HepG2 (cell line): ENCODE data around the gene CAPN14. TPM values are rescaled to one million over a fixed set of nuclear protein-coding genes. Genes with fewer than 3 reads are reported as not detected.

ENCODE experiments used
- ATAC-seq: fragments of 200-7000 bp; cut with Tn5 transposase; 3 replicates; pipeline ENCODE4 v1.9.1; 2020; ENCODE audit warnings: mild to moderate bottlenecking, moderate library complexity
- BruUV-seq: library from RNA; stranded (reverse); fragments of 400-500 nt; replicated peaks from 2 replicates; lab custom pipeline; 2021; lab: Mats Ljungman, UMichigan
- CTCF ChIA-PET: fragments of 300-600 bp; formaldehyde crosslinking; extraction: SDS; loops from one replicate; lab custom pipeline; 2021; ENCODE audit warnings: low total read pairs, inconsistent platforms, low intra/inter-chr PET ratio; lab: Yijun Ruan, JAX
- POLR2A ChIA-PET: fragments of 350-600 bp; sonication (Branson Sonifier 250); formaldehyde crosslinking; loops from one replicate; lab custom pipeline; 2020; ENCODE audit warnings: antibody characterized with exemption, inconsistent platforms; lab: Yijun Ruan, JAX
- DNase-seq: peaks from one replicate; pipeline ENCODE4 v3.0.0-alpha.2; 2015; ENCODE audit warnings: low spot score
- FAIRE-seq: peaks from 3 replicates; lab custom pipeline; 2011; peaks lifted over from hg19 to GRCh38; lab: Jason Lieb, UNC
- H2AFZ ChIP-seq: one replicate; pipeline ENCODE4 v1.6.1; 2011; ENCODE audit warnings: low read length, inconsistent platforms
- H3K27ac ChIP-seq: fragments of 300-600 bp; 3 replicates; pipeline ENCODE4 v1.8.0; 2011; ENCODE audit warnings: mixed run types, mild to moderate bottlenecking, mixed read lengths, low read length, inconsistent platforms; ENCODE audit not compliant: insufficient read depth; ENCODE audit errors: extremely low read length
- H3K27me3 ChIP-seq, 2 experiments: fragments of 200-600 bp in 1 of 2; 2 replicates in 1 of 2; 3 replicates in 1 of 2; pipeline versions ENCODE4 v1.6.0 to v1.8.0; 2011; ENCODE audit warnings: low read length in 2 of 2, mild to moderate bottlenecking in 2 of 2, moderate library complexity in 2 of 2, inconsistent platforms in 1 of 2; ENCODE audit not compliant: insufficient read depth in 2 of 2, control insufficient read depth in 1 of 2
- H3K36me3 ChIP-seq, 2 experiments: fragments of 200-600 bp in 1 of 2; replicated peaks in 1 of 2; 2 replicates in 1 of 2; 3 replicates in 1 of 2; pipeline versions ENCODE4 v1.5.1 to v1.8.0; 2011; ENCODE audit warnings: low read length in 2 of 2, inconsistent platforms in 1 of 2; ENCODE audit not compliant: insufficient read depth in 2 of 2, control insufficient read depth in 1 of 2
- H3K4me1 ChIP-seq: 2 replicates; pipeline ENCODE4 v1.5.1; 2012; ENCODE audit warnings: low read length, inconsistent platforms; ENCODE audit not compliant: insufficient read depth
- H3K4me2 ChIP-seq: 2 replicates; pipeline ENCODE4 v1.6.0; 2011; ENCODE audit warnings: low read depth, low read length, inconsistent platforms
- H3K4me3 ChIP-seq, 3 experiments: fragments of 200-600 bp in 1 of 3; sonication (generic), shearing (Covaris generic) in 1 of 3; replicated peaks in 1 of 3; 2 replicates each; pipeline ENCODE4 v1.5.1; 2011 to 2016; ENCODE audit warnings: low read length in 3 of 3, inconsistent platforms in 2 of 3, low read depth in 2 of 3, mild to moderate bottlenecking in 2 of 3, control low read depth in 1 of 3, mixed read lengths in 1 of 3; ENCODE audit not compliant: insufficient read depth in 1 of 3
- H3K79me2 ChIP-seq: one replicate; pipeline ENCODE4 v1.6.1; 2011; ENCODE audit warnings: low read length, inconsistent platforms; ENCODE audit not compliant: insufficient read depth
- H3K9ac ChIP-seq: 2 replicates; pipeline ENCODE4 v1.6.0; 2011; ENCODE audit warnings: mild to moderate bottlenecking, low read depth, low read length, inconsistent platforms; ENCODE audit not compliant: insufficient read depth
- H3K9me3 ChIP-seq: 2 replicates; pipeline ENCODE4 v1.5.1; 2012; ENCODE audit warnings: mild to moderate bottlenecking, low read length
- H4K20me1 ChIP-seq: 2 replicates; pipeline ENCODE4 v1.6.0; 2011; ENCODE audit warnings: inconsistent platforms, mild to moderate bottlenecking, low read length, moderate library complexity; ENCODE audit not compliant: insufficient read depth
- CHD4 ChIP-seq: fragments of 200-600 bp; sonication (generic); IDR thresholded peaks from 2 replicates; pipeline ENCODE4 v1.7.0; 2017; ENCODE audit warnings: mild to moderate bottlenecking, low read length, borderline replicate concordance
- HOXA5 ChIP-seq: sonication (generic); formaldehyde crosslinking; IDR thresholded peaks from 2 replicates; pipeline ENCODE4 v1.4.0; 2020; ENCODE audit warnings: missing genetic modification reagents
- JUN ChIP-seq: sonication (generic); formaldehyde crosslinking; IDR thresholded peaks from 2 replicates; pipeline ENCODE4 v1.4.0; 2020; ENCODE audit warnings: mild to moderate bottlenecking, missing genetic modification reagents
- MAFK ChIP-seq, 2 experiments: IDR thresholded peaks in 1 of 2; conservative IDR thresholded peaks in 1 of 2; 2 replicates each; pipeline ENCODE4 v1.6.1; 2011; ENCODE audit warnings: improper control_type of control experiment in 2 of 2, low read length in 2 of 2
- MEIS2 ChIP-seq: sonication (generic); formaldehyde crosslinking; IDR thresholded peaks from 2 replicates; pipeline ENCODE4 v1.9.0; 2021; ENCODE audit warnings: mild to moderate bottlenecking, missing genetic modification reagents
- NR2F1 ChIP-seq, 2 experiments: fragments of 450-650 bp in 1 of 2; formaldehyde crosslinking in 1 of 2; IDR thresholded peaks; 2 replicates each; pipeline versions ENCODE4 v1.5.0 to v1.6.1; 2016 to 2020; ENCODE audit warnings: mild to moderate bottlenecking in 1 of 2, missing compliant biosample characterization in 1 of 2, missing genetic modification reagents in 1 of 2, moderate library complexity in 1 of 2
- REXO4 ChIP-seq: sonication (generic); formaldehyde crosslinking; IDR thresholded peaks from 2 replicates; pipeline ENCODE4 v1.8.0; 2022; ENCODE audit warnings: missing genetic modification reagents, mild to moderate bottlenecking, borderline replicate concordance
- ZKSCAN5 ChIP-seq: sonication (generic); formaldehyde crosslinking; IDR thresholded peaks from 2 replicates; pipeline ENCODE4 v1.5.1; 2020; ENCODE audit warnings: mild to moderate bottlenecking, missing genetic modification reagents
- ZNF24 ChIP-seq: fragments of 450-650 bp; IDR thresholded peaks from 2 replicates; pipeline ENCODE4 v1.6.1; 2017; ENCODE audit warnings: antibody characterized with exemption, mild to moderate bottlenecking
- ZNF292 ChIP-seq: sonication (generic); formaldehyde crosslinking; IDR thresholded peaks from 2 replicates; pipeline ENCODE4 v1.8.1; 2022; ENCODE audit warnings: mild to moderate bottlenecking, low read depth, missing genetic modification reagents, borderline replicate concordance
- WGBS: methylation state at CpG from one replicate; pipeline ENCODE4 v1.1.6; 2017; ENCODE audit warnings: low lambda C conversion rate; 5-methylcytosine and 5-hydroxymethylcytosine counted together
- in situ Hi-C: cut with HindIII; loops from 2 replicates; pipeline ENCODE4 v1.10.0; 2017; ENCODE audit warnings: low pct_unique_long_range_greater_than_20kb; ENCODE audit not compliant: extremely low pct_ligation_motif_present
- intact Hi-C: fragments of 100-400 bp; cut with micrococcal nuclease; formaldehyde crosslinking; loops from one replicate; pipeline ENCODE4 v1.10.0; 2022; ENCODE audit not compliant: unreplicated experiment
- polyA plus RNA-seq, 8 experiments: library from polyadenylated mRNA; depleted of rRNA in 3 of 8; stranded (reverse) in 7 of 8; unstranded in 1 of 8; fragments of >200 nt; fragmentation: Illumina TruSeq in 4 of 8; extraction: Trizol in 4 of 8; gene quantifications; 2 replicates each; pipeline versions ENCODE4 v1.2.1 to v1.2.3, GENCODE V29; 2011 to 2016; ENCODE audit warnings: low read depth in 4 of 8, missing spikeins in 1 of 8, mixed read lengths in 1 of 8; ENCODE audit not compliant: insufficient read depth in 1 of 8
- total RNA-seq, 5 experiments: library from RNA; depleted of rRNA; stranded (reverse); fragments of >200 nt; fragmentation: Illumina TruSeq; extraction: Trizol; gene quantifications; 2 replicates each; pipeline ENCODE4 v1.2.3, GENCODE V29; 2016; ENCODE audit warnings: low read depth in 1 of 5
- TF ChIP-seq, protein P1 (sequence below): sonication (generic); formaldehyde crosslinking; IDR thresholded peaks from 2 replicates; pipeline ENCODE4 v1.4.0; 2020; ENCODE audit warnings: missing genetic modification reagents
- TF ChIP-seq, protein P2 (sequence below): IDR thresholded peaks from 2 replicates; pipeline ENCODE4 v1.6.1; 2016; ENCODE audit warnings: mild to moderate bottlenecking
- TF ChIP-seq, protein P3 (sequence below): sonication (generic); formaldehyde crosslinking; IDR thresholded peaks from 2 replicates; pipeline ENCODE4 v1.4.0; 2020; ENCODE audit warnings: missing genetic modification reagents, borderline replicate concordance

CAPN14 gene
- total and polyA plus RNA-seq, 2 of the 13 experiments (the other 11 are each of a cell fraction or from before 2014, with no cell fraction given) = not detected

DNA sequence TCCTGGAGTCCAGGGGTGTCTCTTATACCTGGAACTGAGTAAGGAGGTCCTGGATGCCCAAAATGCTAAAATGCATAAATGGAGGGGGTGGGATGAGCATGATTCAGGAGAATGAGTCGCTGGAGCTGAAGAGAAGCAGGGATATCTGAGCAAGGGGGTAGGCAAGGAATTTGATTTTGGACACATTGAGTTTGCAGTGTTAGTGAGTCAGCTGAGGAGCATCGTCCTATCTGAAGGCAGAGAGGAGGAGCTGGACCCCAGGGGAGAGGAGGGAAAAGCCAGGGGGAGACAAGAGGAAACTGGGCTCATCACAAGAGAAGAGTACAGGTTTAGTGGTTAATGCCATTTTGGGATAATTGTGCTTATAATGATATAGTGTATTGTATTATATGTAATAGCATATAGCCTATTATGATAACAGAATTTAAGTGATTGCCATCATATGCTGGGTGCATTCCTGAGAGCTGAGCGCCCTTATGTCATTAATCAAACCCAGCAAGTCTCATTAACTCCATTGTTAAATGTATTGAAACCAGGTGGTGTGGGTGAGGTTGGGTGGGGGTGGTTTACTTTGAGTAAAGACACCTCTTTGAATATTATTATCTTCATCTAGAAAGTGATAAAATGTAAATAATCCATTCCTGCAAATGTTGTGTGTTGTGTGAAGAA lies 29.0 kb upstream of the CAPN14 start (continued):
- TF ChIP-seq, protein P1, sequence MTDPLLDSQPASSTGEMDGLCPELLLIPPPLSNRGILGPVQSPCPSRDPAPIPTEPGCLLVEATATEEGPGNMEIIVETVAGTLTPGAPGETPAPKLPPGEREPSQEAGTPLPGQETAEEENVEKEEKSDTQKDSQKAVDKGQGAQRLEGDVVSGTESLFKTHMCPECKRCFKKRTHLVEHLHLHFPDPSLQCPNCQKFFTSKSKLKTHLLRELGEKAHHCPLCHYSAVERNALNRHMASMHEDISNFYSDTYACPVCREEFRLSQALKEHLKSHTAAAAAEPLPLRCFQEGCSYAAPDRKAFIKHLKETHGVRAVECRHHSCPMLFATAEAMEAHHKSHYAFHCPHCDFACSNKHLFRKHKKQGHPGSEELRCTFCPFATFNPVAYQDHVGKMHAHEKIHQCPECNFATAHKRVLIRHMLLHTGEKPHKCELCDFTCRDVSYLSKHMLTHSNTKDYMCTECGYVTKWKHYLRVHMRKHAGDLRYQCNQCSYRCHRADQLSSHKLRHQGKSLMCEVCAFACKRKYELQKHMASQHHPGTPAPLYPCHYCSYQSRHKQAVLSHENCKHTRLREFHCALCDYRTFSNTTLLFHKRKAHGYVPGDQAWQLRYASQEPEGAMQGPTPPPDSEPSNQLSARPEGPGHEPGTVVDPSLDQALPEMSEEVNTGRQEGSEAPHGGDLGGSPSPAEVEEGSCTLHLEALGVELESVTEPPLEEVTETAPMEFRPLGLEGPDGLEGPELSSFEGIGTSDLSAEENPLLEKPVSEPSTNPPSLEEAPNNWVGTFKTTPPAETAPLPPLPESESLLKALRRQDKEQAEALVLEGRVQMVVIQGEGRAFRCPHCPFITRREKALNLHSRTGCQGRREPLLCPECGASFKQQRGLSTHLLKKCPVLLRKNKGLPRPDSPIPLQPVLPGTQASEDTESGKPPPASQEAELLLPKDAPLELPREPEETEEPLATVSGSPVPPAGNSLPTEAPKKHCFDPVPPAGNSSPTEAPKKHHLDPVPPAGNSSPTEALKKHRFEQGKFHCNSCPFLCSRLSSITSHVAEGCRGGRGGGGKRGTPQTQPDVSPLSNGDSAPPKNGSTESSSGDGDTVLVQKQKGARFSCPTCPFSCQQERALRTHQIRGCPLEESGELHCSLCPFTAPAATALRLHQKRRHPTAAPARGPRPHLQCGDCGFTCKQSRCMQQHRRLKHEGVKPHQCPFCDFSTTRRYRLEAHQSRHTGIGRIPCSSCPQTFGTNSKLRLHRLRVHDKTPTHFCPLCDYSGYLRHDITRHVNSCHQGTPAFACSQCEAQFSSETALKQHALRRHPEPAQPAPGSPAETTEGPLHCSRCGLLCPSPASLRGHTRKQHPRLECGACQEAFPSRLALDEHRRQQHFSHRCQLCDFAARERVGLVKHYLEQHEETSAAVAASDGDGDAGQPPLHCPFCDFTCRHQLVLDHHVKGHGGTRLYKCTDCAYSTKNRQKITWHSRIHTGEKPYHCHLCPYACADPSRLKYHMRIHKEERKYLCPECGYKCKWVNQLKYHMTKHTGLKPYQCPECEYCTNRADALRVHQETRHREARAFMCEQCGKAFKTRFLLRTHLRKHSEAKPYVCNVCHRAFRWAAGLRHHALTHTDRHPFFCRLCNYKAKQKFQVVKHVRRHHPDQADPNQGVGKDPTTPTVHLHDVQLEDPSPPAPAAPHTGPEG (CRISPR knock-in tag) = no peak
- no peak for TF ChIP-seq ZNF24
- no peak for TF ChIP-seq MEIS2 (CRISPR knock-in tag)

DNA sequence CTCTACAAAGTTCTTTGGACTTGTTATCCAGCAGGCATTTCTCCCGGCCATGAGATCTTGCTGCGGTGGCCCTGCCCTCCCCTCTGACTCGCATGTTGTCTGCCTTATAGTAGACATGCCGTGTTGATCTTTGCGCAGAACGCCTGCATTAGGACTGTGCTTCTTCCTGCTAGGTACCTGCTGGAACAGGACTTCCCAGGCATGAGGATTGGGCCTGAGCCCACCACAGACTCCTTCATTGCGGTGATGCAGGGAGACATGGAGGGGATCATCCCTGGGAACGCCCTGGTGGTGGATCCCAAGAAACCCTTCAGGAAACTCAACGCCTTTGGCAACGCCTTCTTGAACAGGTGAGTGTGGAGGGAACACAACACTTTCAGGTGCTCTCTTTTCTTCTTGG lies 26.8 kb upstream of the CAPN14 start:
- Histone ChIP-seq H3K27me3 (peaks cover 0 to 25% of the 10 kb centered on the region in 2 experiments; a peak in 3 of 5 replicates), H3K9me3 (no peaks in the 10 kb centered on the region), H4K20me1 (no peaks in the 10 kb centered on the region), H3K27ac (no peak overlapping the region), H3K4me2 (no peak overlapping the region), H3K79me2 (no peaks in the 10 kb centered on the region), H3K4me3 (no peak overlapping the region), H3K9ac (no peak overlapping the region), H2AFZ (no peak overlapping the region), H3K4me1 (no peaks in the 10 kb centered on the region), H3K36me3 (no peaks in the 10 kb centered on the region)
- FAIRE-seq (no peak), ATAC-seq (no peak), DNase-seq (no peak)
- CTCF ChIA-PET = no interaction called here
- no TSS peak for BruUV-seq
- 43% methylated on average over 8 of the region's 10 CpGs for WGBS
- POLR2A ChIA-PET = no interaction called here
- intact Hi-C loops (no loop called here), in situ Hi-C loops (no loop called here)
- TF ChIP-seq JUN (CRISPR knock-in tag) (no peak), NR2F1 (CRISPR knock-in tag; IDR thresholded peaks at IDR 0.05) (no peak), CHD4 (no peak), HOXA5 (no peak), MAFK (conservative IDR thresholded peaks at IDR 0.05 in 1 of 2, IDR thresholded peaks at IDR 0.05 in 1 of 2; ENCODE audit: low read length in 2 of 2) (no peak), ZNF292 (CRISPR knock-in tag) (no peak), REXO4 (CRISPR knock-in tag) (no peak), ZKSCAN5 (CRISPR knock-in tag) (no peak)
- TF ChIP-seq, protein P2, sequence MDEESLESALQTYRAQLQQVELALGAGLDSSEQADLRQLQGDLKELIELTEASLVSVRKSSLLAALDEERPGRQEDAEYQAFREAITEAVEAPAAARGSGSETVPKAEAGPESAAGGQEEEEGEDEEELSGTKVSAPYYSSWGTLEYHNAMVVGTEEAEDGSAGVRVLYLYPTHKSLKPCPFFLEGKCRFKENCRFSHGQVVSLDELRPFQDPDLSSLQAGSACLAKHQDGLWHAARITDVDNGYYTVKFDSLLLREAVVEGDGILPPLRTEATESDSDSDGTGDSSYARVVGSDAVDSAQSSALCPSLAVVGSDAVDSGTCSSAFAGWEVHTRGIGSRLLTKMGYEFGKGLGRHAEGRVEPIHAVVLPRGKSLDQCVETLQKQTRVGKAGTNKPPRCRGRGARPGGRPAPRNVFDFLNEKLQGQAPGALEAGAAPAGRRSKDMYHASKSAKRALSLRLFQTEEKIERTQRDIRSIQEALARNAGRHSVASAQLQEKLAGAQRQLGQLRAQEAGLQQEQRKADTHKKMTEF = no peak
- TF ChIP-seq, protein P3, sequence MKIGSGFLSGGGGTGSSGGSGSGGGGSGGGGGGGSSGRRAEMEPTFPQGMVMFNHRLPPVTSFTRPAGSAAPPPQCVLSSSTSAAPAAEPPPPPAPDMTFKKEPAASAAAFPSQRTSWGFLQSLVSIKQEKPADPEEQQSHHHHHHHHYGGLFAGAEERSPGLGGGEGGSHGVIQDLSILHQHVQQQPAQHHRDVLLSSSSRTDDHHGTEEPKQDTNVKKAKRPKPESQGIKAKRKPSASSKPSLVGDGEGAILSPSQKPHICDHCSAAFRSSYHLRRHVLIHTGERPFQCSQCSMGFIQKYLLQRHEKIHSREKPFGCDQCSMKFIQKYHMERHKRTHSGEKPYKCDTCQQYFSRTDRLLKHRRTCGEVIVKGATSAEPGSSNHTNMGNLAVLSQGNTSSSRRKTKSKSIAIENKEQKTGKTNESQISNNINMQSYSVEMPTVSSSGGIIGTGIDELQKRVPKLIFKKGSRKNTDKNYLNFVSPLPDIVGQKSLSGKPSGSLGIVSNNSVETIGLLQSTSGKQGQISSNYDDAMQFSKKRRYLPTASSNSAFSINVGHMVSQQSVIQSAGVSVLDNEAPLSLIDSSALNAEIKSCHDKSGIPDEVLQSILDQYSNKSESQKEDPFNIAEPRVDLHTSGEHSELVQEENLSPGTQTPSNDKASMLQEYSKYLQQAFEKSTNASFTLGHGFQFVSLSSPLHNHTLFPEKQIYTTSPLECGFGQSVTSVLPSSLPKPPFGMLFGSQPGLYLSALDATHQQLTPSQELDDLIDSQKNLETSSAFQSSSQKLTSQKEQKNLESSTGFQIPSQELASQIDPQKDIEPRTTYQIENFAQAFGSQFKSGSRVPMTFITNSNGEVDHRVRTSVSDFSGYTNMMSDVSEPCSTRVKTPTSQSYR (CRISPR knock-in tag) = no peak
